Stimulated activated naive CD4-positive, alpha-beta T cell (primary cell): Measurements from ENCODE around the gene CDH4.

ENCODE experiments used
- DNase-seq, 6 experiments: peaks; one replicate each; lab custom pipeline; 2025; lab: John Stamatoyannopoulos, UW

CDH4 gene

GRCh38 chr20:61671559-61671958 is 419.5 kb downstream of the CDH4 start:
- DNase-seq, result no peak

GRCh38 chr20:61673152-61673847 is 421.2 kb downstream of the CDH4 start:
- no peak for DNase-seq

GRCh38 chr20:61674121-61674520 is 422.1 kb downstream of the CDH4 start:
- no peak for DNase-seq

- no peak for DNase-seq
These were observed 422.6 kb downstream of the CDH4 start for GRCh38 chr20:61674688-61675087.

GRCh38 chr20:61677928-61678327 is 425.9 kb downstream of the CDH4 start:
- DNase-seq, result no peak

GRCh38 chr20:61678437-61678836 is 426.4 kb downstream of the CDH4 start:
- no peak for DNase-seq

- DNase-seq, result no peak
These were observed 427.4 kb downstream of the CDH4 start for GRCh38 chr20:61679473-61679872.

- no peak for DNase-seq
These were observed 428.0 kb downstream of the CDH4 start for GRCh38 chr20:61680096-61680495.

- no peak for DNase-seq
These were observed 430.3 kb downstream of the CDH4 start for GRCh38 chr20:61682114-61682995.

GRCh38 chr20:61682996-61683681 is 431.1 kb downstream of the CDH4 start:
- DNase-seq, result no peak

GRCh38 chr20:61683721-61684120 is 431.7 kb downstream of the CDH4 start:
- no peak for DNase-seq

- no peak for DNase-seq
These were observed 432.1 kb downstream of the CDH4 start for GRCh38 chr20:61684136-61684535.

- DNase-seq, result no peak
These were observed 432.6 kb downstream of the CDH4 start for GRCh38 chr20:61684583-61685235.

GRCh38 chr20:61685462-61685861 is 433.4 kb downstream of the CDH4 start:
- no peak for DNase-seq

- DNase-seq, result no peak
These were observed 434.2 kb downstream of the CDH4 start for GRCh38 chr20:61686051-61686936.

GRCh38 chr20:61688411-61688810 is 436.4 kb downstream of the CDH4 start:
- no peak for DNase-seq

- no peak for DNase-seq
These were observed 438.1 kb downstream of the CDH4 start for GRCh38 chr20:61690150-61690549.

GRCh38 chr20:61690993-61691838 is 439.2 kb downstream of the CDH4 start:
- DNase-seq, result no peak

- DNase-seq, result no peak
These were observed 439.9 kb downstream of the CDH4 start for GRCh38 chr20:61691978-61692377.

- DNase-seq, result no peak
These were observed 440.4 kb downstream of the CDH4 start for GRCh38 chr20:61692479-61692878.
